ENCODE data around the gene SDHAF3. TPM values are rescaled to one million over a fixed set of nuclear protein-coding genes. Genes with fewer than 3 reads are reported as not detected.

The SDHAF3 gene
- total RNA-seq, 1 experiment from 2014 or later, result 46.5 TPM

DNA sequence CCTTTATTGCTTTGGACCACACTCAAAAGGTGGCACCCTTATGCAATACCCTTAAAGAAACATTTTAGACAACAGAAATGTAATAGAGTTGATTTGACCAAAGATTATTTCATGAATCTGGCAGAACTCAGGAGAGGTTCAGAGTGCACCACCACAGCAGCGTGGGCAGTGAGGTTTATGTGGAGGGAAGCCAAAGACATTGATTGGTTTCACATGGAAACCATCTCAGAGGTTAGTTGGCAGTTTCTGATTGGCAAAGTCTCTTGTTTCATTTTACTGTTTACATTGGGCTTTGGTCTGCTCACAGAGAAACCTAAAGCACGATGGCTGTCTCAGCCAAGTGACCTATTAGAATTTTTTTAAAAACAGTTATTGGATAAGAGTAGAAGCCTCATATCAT, 101.3 kb downstream of the SDHAF3 start:
- DNase-seq (ENCODE audit: low read depth), result no peak

GRCh38 chr7:97219237-97219636, 101.7 kb downstream of the SDHAF3 start:
- DNase-seq (ENCODE audit: low read depth), result no peak

DNA sequence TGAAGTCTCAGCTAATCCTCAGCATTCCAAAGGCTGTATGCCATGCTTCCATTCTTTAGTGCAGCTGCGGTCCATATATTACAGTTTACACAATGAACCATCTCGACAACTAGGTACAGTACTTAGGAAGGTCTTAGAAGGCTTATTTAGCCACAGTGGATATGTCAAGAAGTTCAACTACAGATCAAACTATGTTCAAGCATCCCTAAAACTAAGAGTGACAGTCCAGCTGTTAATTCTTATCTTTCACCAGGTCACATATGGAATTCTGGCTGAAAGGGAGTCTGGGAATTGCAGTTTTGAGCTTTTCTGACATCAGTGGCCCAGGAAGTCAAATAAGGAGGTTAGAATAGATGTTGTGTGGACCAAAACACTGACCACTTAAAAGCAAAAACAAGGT, 106.8 kb downstream of the SDHAF3 start:
- no peak for DNase-seq (ENCODE audit: low read depth)

DNA sequence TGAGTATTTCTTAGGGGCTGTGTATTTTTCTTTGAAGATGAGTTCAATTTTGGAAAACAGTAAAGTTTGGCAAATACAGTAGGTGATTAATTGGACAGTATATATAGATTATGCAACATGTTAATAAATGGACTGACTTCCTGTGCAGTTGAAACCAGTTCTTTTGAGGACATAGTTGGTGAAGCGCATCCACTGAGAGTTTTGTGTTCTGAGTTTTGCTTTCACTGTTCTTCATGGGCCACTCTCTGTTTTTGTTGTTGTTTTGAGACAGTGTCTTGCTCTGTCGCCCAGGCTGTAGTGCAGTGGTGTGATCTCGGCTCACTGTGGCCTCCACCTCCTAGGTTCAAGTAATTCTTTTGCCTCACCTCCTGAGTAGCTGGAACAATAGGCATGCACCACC, 109.0 kb downstream of the SDHAF3 start:
- no peak for DNase-seq (ENCODE audit: low read depth)

Other genes with a start within 250 kb of the SDHAF3 start
- 0.20 and 1.2 TPM in 2 replicates for gene DLX6, start 112.1 kb upstream of the SDHAF3 start, total RNA-seq (2014; rRNA removed; shearing (Covaris generic))
- gene DLX5, start 92.9 kb upstream of the SDHAF3 start, total RNA-seq (2014; rRNA removed; shearing (Covaris generic)), result 0.48 and 0.59 TPM in 2 replicates